GM12878 (cell line): Measurements from ENCODE around the gene UNC13B. TPM values are rescaled to one million over a fixed set of nuclear protein-coding genes. Genes with fewer than 3 reads are reported as not detected.

Source experiments
- ATAC-seq: fragments of 200-7000 bp; cut with Tn5 transposase; 3 replicates; pipeline ENCODE4 v1.9.1; 2020; ENCODE audit warnings: mild to moderate bottlenecking, moderate library complexity
- BruUV-seq: library from RNA; stranded (reverse); fragments of 400-500 nt; replicated peaks from 2 replicates; lab custom pipeline; 2021; lab: Mats Ljungman, UMichigan
- CTCF ChIA-PET: fragments of 300-600 bp; sonication (Branson Sonifier 250); formaldehyde crosslinking; extraction: SDS; loops from one replicate; lab custom pipeline; 2021; ENCODE audit warnings: inconsistent platforms; lab: Yijun Ruan, JAX
- POLR2A ChIA-PET: fragments of 350-600 bp; formaldehyde crosslinking; extraction: SDS; loops from one replicate; lab custom pipeline; 2021; ENCODE audit warnings: inconsistent platforms; lab: Charles Lee
- RAD21 ChIA-PET: fragments of 300-600 bp; sonication (Branson Sonifier 250); formaldehyde crosslinking; loops from one replicate; lab custom pipeline; 2023; ENCODE audit warnings: antibody characterized with exemption; ENCODE audit not compliant: unreplicated experiment; lab: Charles Lee
- SMC1A ChIA-PET: fragments of 300-600 bp; sonication (Branson Sonifier 250); formaldehyde crosslinking; loops from one replicate; lab custom pipeline; 2023; ENCODE audit not compliant: unreplicated experiment, uncharacterized antibody; lab: Charles Lee
- DNase-seq: peaks from one replicate; pipeline ENCODE4 v3.0.0-alpha.2; 2011; ENCODE audit warnings: low read depth, low spot score
- FAIRE-seq: peaks from 3 replicates; lab custom pipeline; 2011; peaks lifted over from hg19 to GRCh38; lab: Jason Lieb, UNC
- H2AFZ ChIP-seq: 2 replicates; pipeline ENCODE4 v1.6.0; 2011; ENCODE audit warnings: low read depth, low read length, control low read depth; ENCODE audit not compliant: control insufficient read depth
- H3K27ac ChIP-seq: 2 replicates; pipeline ENCODE4 v1.5.1; 2011; ENCODE audit warnings: control low read depth; ENCODE audit not compliant: control insufficient read depth, insufficient read depth
- H3K27me3 ChIP-seq, 2 experiments: replicated peaks in 1 of 2; 2 replicates each; pipeline versions ENCODE4 v1.6.0 to v1.6.1; 2011; ENCODE audit warnings: low read length in 1 of 2; ENCODE audit not compliant: control insufficient read depth in 2 of 2, insufficient read depth in 2 of 2
- H3K36me3 ChIP-seq, 2 experiments: 2 replicates each; pipeline ENCODE4 v1.5.1; 2011; ENCODE audit warnings: low read length in 1 of 2; ENCODE audit not compliant: control insufficient read depth in 2 of 2, insufficient read depth in 2 of 2
- H3K4me1 ChIP-seq: 2 replicates; pipeline ENCODE4 v1.6.1; 2011; ENCODE audit warnings: mild to moderate bottlenecking, low read length, moderate library complexity, mixed read lengths; ENCODE audit not compliant: control insufficient read depth, insufficient read depth
- H3K4me2 ChIP-seq: 2 replicates; pipeline ENCODE4 v1.6.0; 2011; ENCODE audit warnings: control low read depth; ENCODE audit not compliant: control insufficient read depth, insufficient read depth
- H3K4me3 ChIP-seq: fragments of 200-600 bp; sonication (generic); 2 replicates; pipeline ENCODE4 v1.5.1; 2016
- H3K79me2 ChIP-seq: 2 replicates; pipeline ENCODE4 v1.6.0; 2011; ENCODE audit warnings: low read length; ENCODE audit not compliant: control insufficient read depth, insufficient read depth
- H3K9ac ChIP-seq: 2 replicates; pipeline ENCODE4 v1.8.0; 2011; ENCODE audit warnings: low read length, control low read depth, mixed read lengths; ENCODE audit not compliant: control insufficient read depth, insufficient read depth
- H3K9me3 ChIP-seq: replicated peaks from 3 replicates; pipeline ENCODE4 v1.5.1; 2011; ENCODE audit warnings: mild to moderate bottlenecking, low read length; ENCODE audit not compliant: control insufficient read depth, insufficient read depth
- H4K20me1 ChIP-seq: 2 replicates; pipeline ENCODE4 v1.6.0; 2011; ENCODE audit not compliant: control insufficient read depth, insufficient read depth
- BCL11A ChIP-seq: IDR thresholded peaks from 2 replicates; pipeline ENCODE4 v1.6.1; 2011; ENCODE audit warnings: low read depth, low read length
- CEBPB ChIP-seq, 2 experiments: fragments of 150-350 bp in 1 of 2; IDR thresholded peaks; 2 replicates each; pipeline ENCODE4 v1.6.1; 2012 to 2014; ENCODE audit warnings: low read depth in 2 of 2, low read length in 2 of 2, borderline replicate concordance in 1 of 2, inconsistent platforms in 1 of 2
- CUX1 ChIP-seq: IDR thresholded peaks from 2 replicates; pipeline ENCODE4 v1.6.1; 2012; ENCODE audit warnings: improper control_type of control experiment, low read depth, low read length; ENCODE audit not compliant: insufficient replicate concordance
- FOXM1 ChIP-seq: IDR thresholded peaks from 2 replicates; pipeline ENCODE4 v1.6.1; 2012; ENCODE audit warnings: low read depth, mild to moderate bottlenecking, inconsistent platforms, low read length, moderate library complexity
- IRF4 ChIP-seq: IDR thresholded peaks from 2 replicates; pipeline ENCODE4 v1.6.1; 2011; ENCODE audit warnings: low read depth, low read length
- NBN ChIP-seq: fragments of 450-650 bp; IDR thresholded peaks from 2 replicates; pipeline ENCODE4 v1.6.1; 2016
- NRF1 ChIP-seq: conservative IDR thresholded peaks from 2 replicates; pipeline ENCODE4 v1.6.1; 2011; ENCODE audit warnings: mild to moderate bottlenecking, low read depth, low read length, improper control_type of control experiment
- POLR2AphosphoS2 ChIP-seq: IDR thresholded peaks from 2 replicates; pipeline ENCODE4 v1.6.1; 2011; ENCODE audit warnings: low read depth, mild to moderate bottlenecking, low read length, improper control_type of control experiment, moderate library complexity
- SIN3A ChIP-seq: IDR thresholded peaks from 2 replicates; pipeline ENCODE4 v1.6.1; 2012; ENCODE audit warnings: low read depth, low read length, improper control_type of control experiment
- SMAD5 ChIP-seq: IDR thresholded peaks from 2 replicates; pipeline ENCODE4 v1.6.1; 2016; ENCODE audit warnings: antibody characterized with exemption, low read depth
- YY1 ChIP-seq: IDR thresholded peaks from 2 replicates; pipeline ENCODE4 v1.6.1; 2011; ENCODE audit warnings: low read depth, mild to moderate bottlenecking, low read length
- WGBS: methylation state at CpG from one replicate; pipeline ENCODE4 v1.1.6; 2016; ENCODE audit warnings: low lambda C conversion rate; ENCODE audit not compliant: insufficient replicate concordance, insufficient coverage; ENCODE audit errors: missing lambda C conversion rate; 5-methylcytosine and 5-hydroxymethylcytosine counted together
- in situ Hi-C: fragments of 300-500 bp; cut with MboI; formaldehyde crosslinking; loops from 9 replicates; pipeline ENCODE4 v1.14.3; 2018; ENCODE audit warnings: mixed read lengths
- intact Hi-C: fragments of 100-400 bp; cut with micrococcal nuclease; formaldehyde crosslinking; loops from one replicate; pipeline ENCODE4 v1.14.2; 2022; ENCODE audit not compliant: unreplicated experiment
- polyA plus RNA-seq, 11 experiments: library from polyadenylated mRNA; depleted of rRNA in 4 of 11; unstranded in 6 of 11; stranded (reverse) in 5 of 11; fragments of >200 nt; fragmentation: Nextera tagmentation in 4 of 11; fragmentation: Illumina TruSeq in 1 of 11; extraction: Ambion mirVana in 4 of 11; extraction: Trizol in 1 of 11; gene quantifications; 1 replicate in 1 of 11; 2 replicates in 10 of 11; pipeline versions ENCODE4 v1.2.1 to v1.2.3, GENCODE V29; 2011 to 2016; ENCODE audit warnings: inconsistent platforms in 2 of 11, missing spikeins in 2 of 11, low read depth in 1 of 11
- total RNA-seq, 4 experiments: library from RNA; depleted of rRNA in 3 of 4; stranded (reverse); fragments of >200 nt in 3 of 4; fragmentation: Illumina TruSeq in 1 of 4; extraction: Trizol in 1 of 4; gene quantifications; 2 replicates each; pipeline versions ENCODE4 v1.2.1 to v1.2.3, GENCODE V29; 2013 to 2021

Gene UNC13B
- total and polyA plus RNA-seq, 10 of the 15 experiments (the other 5 are each of a cell fraction or from before 2014, with no cell fraction given) = under 0.01 to 0.42 (median 0.06) TPM; not detected in 4

- ChIA-PET SMC1A (no interaction called here), POLR2A (no interaction called here), RAD21 (no interaction called here)
- no peaks in the 10 kb centered on the region for H3K79me2 ChIP-seq
- FAIRE-seq (no peak), DNase-seq (no peak), ATAC-seq (no peak)
- no peaks in the 10 kb centered on the region for H4K20me1 ChIP-seq
- H3K4me2 ChIP-seq = no peak overlapping the region
- intact Hi-C loops (no loop called here), in situ Hi-C loops (no loop called here)
- H2AFZ ChIP-seq = no peak overlapping the region
- no peak overlapping the region for H3K27ac ChIP-seq
- no peaks in the 10 kb centered on the region for H3K9me3 ChIP-seq
- H3K4me3 ChIP-seq = no peak overlapping the region
- no peak for TF ChIP-seq NRF1
- no peak for TF ChIP-seq YY1
- no peak for TF ChIP-seq CEBPB (IDR thresholded peaks at IDR 0.05; ENCODE audit: borderline replicate concordance in 1 of 2, low read depth in 2 of 2, low read length in 2 of 2)
- TF ChIP-seq, all 136 proteins: peak for 0
- no peak overlapping the region for H3K9ac ChIP-seq
- peaks cover 0 to 2% of the 10 kb centered on the region in 2 experiments; a peak in 1 of 4 replicates for H3K27me3 ChIP-seq
- no peaks in the 10 kb centered on the region for H3K4me1 ChIP-seq
- H3K36me3 ChIP-seq = no peaks in the 10 kb centered on the region
- BruUV-seq = no TSS peak
- CTCF ChIA-PET = no interaction called here
- WGBS = 0% methylated on average over 2 of the region's 2 CpGs
Measured at GRCh38 chr9:35308316-35308715, 146.5 kb downstream of the UNC13B start.

- FAIRE-seq = no peak
- H3K4me1 ChIP-seq = no peaks in the 10 kb centered on the region
- no peak overlapping the region for H3K27ac ChIP-seq
- in situ Hi-C loops (no loop called here), intact Hi-C loops (no loop called here)
- no TSS peak for BruUV-seq
- no peak overlapping the region for H3K4me3 ChIP-seq
- no peaks in the 10 kb centered on the region for H3K79me2 ChIP-seq
- H2AFZ ChIP-seq = no peak overlapping the region
- no peak overlapping the region for H3K4me2 ChIP-seq
- ChIA-PET RAD21 (no interaction called here), SMC1A (no interaction called here), CTCF (no interaction called here), POLR2A (no interaction called here)
- no peaks in the 10 kb centered on the region for H3K9me3 ChIP-seq
- H3K9ac ChIP-seq = no peak overlapping the region
- H3K27me3 ChIP-seq = peaks cover 0 to 2% of the 10 kb centered on the region in 2 experiments; a peak in 1 of 4 replicates
- no peak for ATAC-seq
- DNase-seq = no peak
- no peak for TF ChIP-seq POLR2AphosphoS2
- TF ChIP-seq SMAD5 = no peak
- no peak for TF ChIP-seq NBN
- TF ChIP-seq CUX1 = no peak
- TF ChIP-seq IRF4 = no peak
- no peak for TF ChIP-seq FOXM1
- TF ChIP-seq BCL11A = no peak
- no peak for TF ChIP-seq SIN3A
- no peaks in the 10 kb centered on the region for H4K20me1 ChIP-seq
- H3K36me3 ChIP-seq = no peaks in the 10 kb centered on the region
- 28% methylated on average over 5 of the region's 5 CpGs for WGBS
Measured at GRCh38 chr9:35311891-35312639, 150.3 kb downstream of the UNC13B start.
